ENCODE data around the gene COL18A1. TPM values are rescaled to one million over a fixed set of nuclear protein-coding genes. Genes with fewer than 3 reads are reported as not detected.
"Not testable (repeated sequence)": the region's sequence is repeated elsewhere in the genome, so short reads cannot be mapped to it uniquely, and the experiment has no call there.

Gene COL18A1
- total and polyA plus RNA-seq, 11 donors = 31.7 to 109 (median 59.0) TPM

DNA sequence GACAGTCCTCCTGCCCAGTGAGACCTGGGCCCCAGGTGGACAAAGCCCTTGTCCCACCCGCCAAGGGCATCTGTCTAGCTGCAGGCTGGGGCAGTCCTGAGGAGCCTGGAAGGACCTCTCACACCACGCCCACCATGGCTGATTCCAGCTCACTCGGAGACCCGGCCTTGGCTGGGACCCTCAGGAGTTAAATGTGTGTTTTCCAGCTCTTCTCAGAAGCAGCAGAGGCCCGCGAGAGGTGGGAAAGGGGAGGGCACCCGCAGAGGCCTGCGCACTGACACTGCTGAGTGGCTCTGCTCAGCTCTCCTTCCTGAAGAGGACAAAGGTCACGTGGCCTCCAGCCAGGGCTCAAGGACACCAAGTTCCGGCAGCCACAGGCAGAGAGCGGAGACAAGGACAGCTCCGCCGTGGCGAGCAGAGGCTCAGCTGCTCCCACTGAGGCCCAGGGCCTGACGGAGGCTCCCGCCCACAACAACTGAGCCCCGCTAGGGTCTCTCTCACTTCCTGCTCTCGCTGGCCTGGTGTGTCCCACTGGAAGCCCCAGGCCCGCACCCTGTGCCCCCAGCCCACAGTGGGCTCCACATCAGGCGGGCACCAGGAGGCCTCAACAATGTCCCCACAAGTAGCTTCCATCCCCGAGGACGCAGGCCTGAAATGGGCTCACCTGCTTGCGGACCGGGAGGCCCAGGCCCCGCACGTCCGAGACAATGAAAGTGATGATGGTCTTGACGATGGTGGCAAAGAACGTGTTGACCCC lies 120.4 kb downstream of the COL18A1 start:
- WGBS, 4 donors = 71 to 89% (median 74%) methylated on average over 24 to 29 of the region's 29 CpGs

DNA sequence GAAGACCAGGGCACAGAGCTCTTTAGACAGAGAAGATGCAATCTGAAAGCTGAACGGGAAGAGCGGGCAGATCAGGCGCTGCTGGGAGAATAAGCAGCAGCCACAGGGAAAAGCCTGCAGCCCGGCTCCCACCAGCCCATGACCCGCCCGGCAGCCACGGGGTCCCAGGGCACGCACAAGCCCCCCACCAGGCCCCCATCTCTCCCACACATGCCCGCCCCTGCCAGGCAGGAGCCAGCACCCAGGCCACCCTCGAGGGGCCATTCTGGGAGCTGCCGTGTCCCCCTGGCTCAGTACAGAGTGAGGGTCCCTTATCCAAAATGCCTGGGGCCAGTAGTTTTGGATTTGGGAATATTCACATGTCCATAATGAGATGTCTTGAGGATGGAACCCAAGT lies 120.9 kb downstream of the COL18A1 start:
- no peak for TF ChIP-seq POLR2A (IDR thresholded peaks at IDR 0.05)
- TF ChIP-seq CTCF (IDR thresholded peaks at IDR 0.05) = no peak
- Histone ChIP-seq H3K4me3 (no peak overlapping the region), H3K9me3 (peaks cover 0 to 18% (median 10%) of the 10 kb centered on the region in 12 donors), H3K27ac (no peak overlapping the region), H3K4me1 (peaks cover 0 to 8% (median 0%) of the 10 kb centered on the region in 12 donors), H3K27me3 (no peaks in the 10 kb centered on the region), H3K36me3 (peaks cover 0 to 8% (median 0%) of the 10 kb centered on the region in 9 donors)
- intact Hi-C loops (cut with DNase I) = no loop called here
- peak in 1 of 5 donors; percentile 18 for DNase-seq
- 90 to 98% (median 96%) methylated on average over 7 to 11 of the region's 11 CpGs for WGBS, 4 donors
- ATAC-seq = no peak

More for the DNA sequence above, 120.4 kb downstream of the COL18A1 start:
- no peaks in the 10 kb centered on the region for H3K27me3 ChIP-seq
- H3K9me3 ChIP-seq = peaks cover 0 to 24% (median 14%) of the 10 kb centered on the region in 12 donors
- ATAC-seq (peak; percentile 55 to 85 (median 72)), DNase-seq (peak in 4 of 5 donors; percentile 51 to 85 (median 80))
- TF ChIP-seq CTCF (IDR thresholded peaks at IDR 0.05) = no peak
- no peak for TF ChIP-seq POLR2A (IDR thresholded peaks at IDR 0.05)
- no peak overlapping the region for H3K4me3 ChIP-seq
- H3K4me1 ChIP-seq = peaks cover 0 to 8% (median 0%) of the 10 kb centered on the region in 12 donors
- H3K36me3 ChIP-seq = peaks cover 0 to 7% (median 0%) of the 10 kb centered on the region in 9 donors
- intact Hi-C loops (cut with DNase I) = no loop called here
- H3K27ac ChIP-seq = peak overlapping the region in 3 of 12 donors; percentile 22 to 57 (median 28)

DNA sequence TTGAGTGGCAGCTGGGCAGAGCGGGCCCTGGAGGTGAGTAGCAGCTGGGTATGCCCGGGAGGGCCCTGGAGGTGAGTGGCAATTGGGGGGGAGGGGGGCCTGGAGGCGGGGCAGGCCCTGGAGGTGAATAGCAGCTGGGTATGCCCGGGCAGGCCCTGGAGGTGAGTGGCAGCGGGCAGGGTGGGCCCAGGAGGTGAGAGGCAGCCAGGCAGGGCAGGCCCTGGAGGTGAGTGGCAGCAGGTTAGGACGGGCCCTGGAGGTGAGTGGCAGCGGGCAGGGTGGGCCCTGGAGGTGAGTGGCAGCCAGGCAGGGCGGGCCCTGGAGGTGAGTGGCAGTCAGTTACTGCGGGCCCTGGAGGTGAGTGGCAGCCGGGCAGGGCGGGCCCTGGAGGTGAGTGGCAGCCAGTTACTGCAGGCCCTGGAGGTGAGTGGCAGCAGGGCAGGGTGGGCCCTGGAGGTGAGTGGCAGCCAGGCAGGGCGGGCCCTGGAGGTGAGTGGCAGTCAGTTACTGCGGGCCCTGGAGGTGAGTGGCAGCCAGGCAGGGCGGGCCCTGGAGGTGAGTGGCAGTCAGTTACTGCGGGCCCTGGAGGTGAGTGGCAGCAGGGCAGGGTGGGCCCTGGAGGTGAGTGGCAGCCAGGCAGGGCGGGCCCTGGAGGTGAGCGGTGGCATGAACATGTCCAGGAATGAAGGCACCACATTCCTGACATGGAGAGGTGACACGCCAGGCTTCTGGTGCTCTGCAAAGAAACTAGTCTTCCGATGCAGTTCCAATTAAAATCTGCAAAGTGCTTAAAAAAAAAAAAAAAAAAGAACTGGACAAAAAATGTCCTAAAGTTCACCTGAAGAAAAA lies 122.4 kb downstream of the COL18A1 start:
- H3K4me1 ChIP-seq; H3K27me3 ChIP-seq; H3K27ac ChIP-seq; H3K9me3 ChIP-seq; ATAC-seq; intact Hi-C loops (cut with DNase I); H3K36me3 ChIP-seq; H3K4me3 ChIP-seq: not testable (repeated sequence)
- DNase-seq = peak in 3 of 5 donors; percentile 11 to 28 (median 28)
- 71 to 94% (median 93%) methylated on average over 6 to 19 of the region's 19 CpGs for WGBS, 4 donors

- Histone ChIP-seq H3K27ac (no peak overlapping the region), H3K4me1 (peaks cover 0 to 10% (median 0%) of the 10 kb centered on the region in 12 donors), H3K36me3 (peaks cover 0 to 8% (median 0%) of the 10 kb centered on the region in 9 donors), H3K27me3 (no peaks in the 10 kb centered on the region), H3K4me3 (no peak overlapping the region), H3K9me3 (no peaks in the 10 kb centered on the region)
- intact Hi-C loops (cut with DNase I) = no loop called here
- DNase-seq = peak in 2 of 5 donors; percentile 10 to 37
- WGBS, 4 donors = 85 to 91% (median 87%) methylated on average over 17 to 18 of the region's 18 CpGs
- no peak for ATAC-seq
- no peak for TF ChIP-seq POLR2A (IDR thresholded peaks at IDR 0.05)
- no peak for TF ChIP-seq CTCF (IDR thresholded peaks at IDR 0.05)
Observed at GRCh38 chr21:45528028-45528705, 123.2 kb downstream of the COL18A1 start.
